GM10266 (cell line): ENCODE data around the gene LPCAT3.

Experiments
- DNase-seq: peaks from one replicate; pipeline ENCODE4 v3.0.0; 2012; ENCODE audit errors: extremely low spot score
- CTCF ChIP-seq: IDR thresholded peaks from 2 replicates; pipeline ENCODE4 v1.5.1; 2012; ENCODE audit warnings: mild to moderate bottlenecking, low read depth; ENCODE audit not compliant: control insufficient read depth, insufficient read depth; ENCODE audit errors: missing control alignments

LPCAT3 gene

GRCh38 chr12:6959058-6959804 lies 59.0 kb downstream of the LPCAT3 start:
- TF ChIP-seq CTCF = no peak
- DNase-seq = peak; percentile 77

- no peak for DNase-seq
- no peak for TF ChIP-seq CTCF
These were observed 59.6 kb downstream of the LPCAT3 start for GRCh38 chr12:6958609-6959057.

GRCh38 chr12:6957741-6958608 lies 60.3 kb downstream of the LPCAT3 start:
- no peak for DNase-seq

GRCh38 chr12:6957151-6957701 lies 61.0 kb downstream of the LPCAT3 start:
- no peak for TF ChIP-seq CTCF
- DNase-seq = no peak

More at GRCh38 chr12:6957741-6958608, 60.3 kb downstream of the LPCAT3 start:
- no peak for TF ChIP-seq CTCF

- no peak for DNase-seq
- TF ChIP-seq CTCF = no peak
These were observed 62.1 kb downstream of the LPCAT3 start for GRCh38 chr12:6956021-6956727.

GRCh38 chr12:6955108-6956020 lies 62.9 kb downstream of the LPCAT3 start:
- DNase-seq = no peak
- no peak for TF ChIP-seq CTCF
